ENCODE measurements around the gene EIF3D. TPM values are rescaled to one million over a fixed set of nuclear protein-coding genes. Genes with fewer than 3 reads are reported as not detected.

The EIF3D gene
- total RNA-seq, 2 donors from 2014 or later: 177 to 185 TPM

GRCh38 chr22:36571991-36572390 lies 43.0 kb upstream of the EIF3D start:
- DNase-seq (ENCODE audit: low spot score): no peak
- no peaks in the 10 kb centered on the region for H3K36me3 ChIP-seq
- H3K27me3 ChIP-seq: no peaks in the 10 kb centered on the region
- TF ChIP-seq CTCF (IDR thresholded peaks at IDR 0.05): no peak
- H3K9me3 ChIP-seq: no peaks in the 10 kb centered on the region
- H3K27ac ChIP-seq: no peak overlapping the region
- H3K4me1 ChIP-seq: no peaks in the 10 kb centered on the region
- H3K4me3 ChIP-seq: no peak overlapping the region

- no peak overlapping the region for H3K4me3 ChIP-seq
- H3K27me3 ChIP-seq: no peaks in the 10 kb centered on the region
- peak in 1 of 2 donors; percentile 25 for TF ChIP-seq CTCF (IDR thresholded peaks at IDR 0.05)
- H3K27ac ChIP-seq: no peak overlapping the region
- H3K36me3 ChIP-seq: no peaks in the 10 kb centered on the region
- no peaks in the 10 kb centered on the region for H3K9me3 ChIP-seq
- H3K4me1 ChIP-seq: no peaks in the 10 kb centered on the region
- no peak for DNase-seq (ENCODE audit: low spot score)
Measured at GRCh38 chr22:36569999-36570398, 41.0 kb upstream of the EIF3D start.

GRCh38 chr22:36568846-36569245 lies 39.9 kb upstream of the EIF3D start:
- no peak for TF ChIP-seq CTCF (IDR thresholded peaks at IDR 0.05)
- Histone ChIP-seq H3K9me3 (no peaks in the 10 kb centered on the region), H3K27me3 (peaks cover 0 to 4% of the 10 kb centered on the region in 2 donors), H3K36me3 (no peaks in the 10 kb centered on the region), H3K4me1 (no peaks in the 10 kb centered on the region), H3K4me3 (no peak overlapping the region), H3K27ac (no peak overlapping the region)
- no peak for DNase-seq (ENCODE audit: low spot score)

- Histone ChIP-seq H3K27me3 (peaks cover 0 to 4% of the 10 kb centered on the region in 2 donors), H3K4me1 (no peaks in the 10 kb centered on the region), H3K36me3 (no peaks in the 10 kb centered on the region), H3K27ac (no peak overlapping the region), H3K9me3 (no peaks in the 10 kb centered on the region), H3K4me3 (no peak overlapping the region)
- TF ChIP-seq CTCF (IDR thresholded peaks at IDR 0.05): no peak
- no peak for DNase-seq (ENCODE audit: low spot score)
Measured at GRCh38 chr22:36566720-36567119, 37.8 kb upstream of the EIF3D start.

- no peak for TF ChIP-seq CTCF (IDR thresholded peaks at IDR 0.05)
- DNase-seq (ENCODE audit: low spot score): no peak
- Histone ChIP-seq H3K9me3 (no peaks in the 10 kb centered on the region), H3K27ac (no peak overlapping the region), H3K27me3 (peaks cover 0 to 4% of the 10 kb centered on the region in 2 donors), H3K36me3 (no peaks in the 10 kb centered on the region), H3K4me1 (no peaks in the 10 kb centered on the region), H3K4me3 (no peak overlapping the region)
Measured at GRCh38 chr22:36565686-36566085, 36.7 kb upstream of the EIF3D start.

GRCh38 chr22:36565159-36565507 lies 36.2 kb upstream of the EIF3D start:
- Histone ChIP-seq H3K27me3 (peaks cover 0 to 4% of the 10 kb centered on the region in 2 donors), H3K27ac (no peak overlapping the region), H3K9me3 (no peaks in the 10 kb centered on the region), H3K4me1 (no peaks in the 10 kb centered on the region), H3K4me3 (no peak overlapping the region), H3K36me3 (no peaks in the 10 kb centered on the region)
- no peak for TF ChIP-seq CTCF (IDR thresholded peaks at IDR 0.05)
- DNase-seq (ENCODE audit: low spot score): no peak
